ENCODE data around the gene CEACAM5.

DNA sequence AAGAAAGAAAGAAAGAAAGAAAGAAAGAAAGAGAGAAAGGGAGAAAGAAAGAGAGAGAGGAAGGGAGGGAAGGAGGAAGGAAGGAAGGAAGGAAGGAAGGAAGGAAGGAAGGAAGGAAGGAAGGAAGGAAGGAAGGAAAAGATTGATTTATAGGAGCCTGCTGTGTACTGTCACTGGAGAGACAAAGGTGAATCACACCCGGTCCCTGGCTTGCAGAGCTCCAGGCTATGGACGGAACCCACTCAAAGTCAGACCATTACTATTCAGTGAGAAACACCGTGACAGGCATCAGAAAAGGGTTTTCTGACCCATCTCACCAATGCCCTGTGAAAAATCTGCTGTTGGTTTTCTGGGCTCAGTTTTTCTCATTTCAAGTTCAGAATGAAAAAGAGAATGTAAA, 39.6 kb downstream of the CEACAM5 start:
- TF ChIP-seq, protein P1, sequence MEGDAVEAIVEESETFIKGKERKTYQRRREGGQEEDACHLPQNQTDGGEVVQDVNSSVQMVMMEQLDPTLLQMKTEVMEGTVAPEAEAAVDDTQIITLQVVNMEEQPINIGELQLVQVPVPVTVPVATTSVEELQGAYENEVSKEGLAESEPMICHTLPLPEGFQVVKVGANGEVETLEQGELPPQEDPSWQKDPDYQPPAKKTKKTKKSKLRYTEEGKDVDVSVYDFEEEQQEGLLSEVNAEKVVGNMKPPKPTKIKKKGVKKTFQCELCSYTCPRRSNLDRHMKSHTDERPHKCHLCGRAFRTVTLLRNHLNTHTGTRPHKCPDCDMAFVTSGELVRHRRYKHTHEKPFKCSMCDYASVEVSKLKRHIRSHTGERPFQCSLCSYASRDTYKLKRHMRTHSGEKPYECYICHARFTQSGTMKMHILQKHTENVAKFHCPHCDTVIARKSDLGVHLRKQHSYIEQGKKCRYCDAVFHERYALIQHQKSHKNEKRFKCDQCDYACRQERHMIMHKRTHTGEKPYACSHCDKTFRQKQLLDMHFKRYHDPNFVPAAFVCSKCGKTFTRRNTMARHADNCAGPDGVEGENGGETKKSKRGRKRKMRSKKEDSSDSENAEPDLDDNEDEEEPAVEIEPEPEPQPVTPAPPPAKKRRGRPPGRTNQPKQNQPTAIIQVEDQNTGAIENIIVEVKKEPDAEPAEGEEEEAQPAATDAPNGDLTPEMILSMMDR (IDR thresholded peaks at IDR 0.05; ENCODE audit: poor library complexity), result no peak
- TF ChIP-seq EZH2 (IDR thresholded peaks at IDR 0.05; ENCODE audit: borderline replicate concordance), result no peak
- TF ChIP-seq EZH2phosphoT487 (IDR thresholded peaks at IDR 0.05; ENCODE audit: low read depth, severe bottlenecking, unreplicated experiment), result no peak

All from hepatocyte (in vitro differentiated cells).